ENCODE results near the gene MACROD1.

GRCh38 chr11:64058494-64058893, 107.4 kb downstream of the MACROD1 start:
- TF ChIP-seq CTCF (IDR thresholded peaks at IDR 0.05) = no peak
- TF ChIP-seq POLR2A (IDR thresholded peaks at IDR 0.05) = no peak
